ENCODE measurements around the gene POLD2. TPM values are rescaled to one million over a fixed set of nuclear protein-coding genes. Genes with fewer than 3 reads are reported as not detected.

Gene POLD2
- total RNA-seq, 1 experiment from 2014 or later = 179 TPM

DNA sequence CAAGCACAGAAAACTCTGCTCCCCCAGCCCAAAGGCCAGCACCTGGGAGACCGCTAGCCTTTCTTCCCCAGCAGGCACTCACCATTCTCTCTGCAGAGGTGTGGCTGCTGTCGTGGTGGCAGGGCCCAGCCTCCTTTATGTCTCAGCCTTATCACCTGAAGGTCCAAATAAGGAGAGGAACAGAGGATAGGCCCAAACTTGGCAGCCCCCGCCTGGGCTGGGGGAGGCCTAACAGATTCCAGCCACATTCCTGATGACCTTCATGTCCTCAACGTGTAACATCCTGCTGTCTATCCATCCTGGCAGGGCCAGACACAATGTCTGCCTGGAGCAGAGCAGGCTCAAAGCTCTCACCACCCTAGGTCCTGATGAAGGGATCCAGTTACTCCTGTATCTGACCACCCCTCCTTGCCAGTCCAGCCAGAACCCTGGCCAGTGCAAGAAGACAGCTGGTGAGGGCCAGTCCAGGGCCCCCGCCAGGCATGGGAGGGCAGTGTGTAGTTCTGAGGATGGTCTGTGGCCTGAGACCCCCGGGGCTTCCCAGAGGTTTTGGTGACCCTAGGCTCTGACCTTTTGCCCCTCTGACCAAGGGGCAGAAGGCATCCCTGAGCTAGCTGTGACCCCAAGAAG lies 18.0 kb upstream of the POLD2 start, which contains the start of gene MYL7:
MYL7 (minus strand) TSS at position 112 of the 630 bp plus-strand sequence; CDS start at position 85, 27 bp downstream.
- ChIA-PET POLR2A (interaction anchor here (0.8 kb wide), 1 partner anchor 76 kb away, joined by 3 read pairs; the partner anchor contains the start of gene PGAM2), CTCF (no interaction called here)
- Mint-ChIP-seq H3K9me3 (ENCODE audit: unreplicated experiment) (no peaks in the 10 kb centered on the region), H3K4me1 (ENCODE audit: insufficient read depth, unreplicated experiment) (no peaks in the 10 kb centered on the region), H3K27ac (ENCODE audit: low read depth, unreplicated experiment) (no peak within 1 kb of the TSS), H3K4me3 (ENCODE audit: unreplicated experiment) (no peak within 1 kb of the TSS), H3K36me3 (ENCODE audit: insufficient read depth, unreplicated experiment) (no peaks in the 10 kb centered on the region), H3K27me3 (ENCODE audit: insufficient read depth, unreplicated experiment) (no peaks in the 10 kb centered on the region)
- no TSS peak for BruUV-seq (replicated peaks)
- intact Hi-C loops (cut with micrococcal nuclease) = no loop called here
- no peak for DNase-seq (ENCODE audit: unreplicated experiment)
- TF ChIP-seq CTCF (IDR thresholded peaks at IDR 0.05; ENCODE audit: unreplicated experiment) = no peak

- no peak for TF ChIP-seq CTCF (IDR thresholded peaks at IDR 0.05; ENCODE audit: unreplicated experiment)
- Mint-ChIP-seq H3K4me1 (ENCODE audit: insufficient read depth, unreplicated experiment) (peaks cover 3% of the 10 kb centered on the region), H3K4me3 (ENCODE audit: unreplicated experiment) (no peak overlapping the region), H3K27me3 (ENCODE audit: insufficient read depth, unreplicated experiment) (no peaks in the 10 kb centered on the region), H3K36me3 (ENCODE audit: insufficient read depth, unreplicated experiment) (no peaks in the 10 kb centered on the region), H3K27ac (ENCODE audit: low read depth, unreplicated experiment) (no peak overlapping the region), H3K9me3 (ENCODE audit: unreplicated experiment) (no peaks in the 10 kb centered on the region)
- ChIA-PET POLR2A (no interaction called here), CTCF (interaction anchor here (0.9 kb wide), 1 partner anchor 120 kb away, joined by 3 read pairs; no protein-coding TSS in a partner anchor)
- BruUV-seq (replicated peaks) = no TSS peak
- intact Hi-C loops (cut with micrococcal nuclease) = no loop called here
- no peak for DNase-seq (ENCODE audit: unreplicated experiment)
Measured at GRCh38 chr7:44140341-44140740, 17.0 kb upstream of the POLD2 start.

GRCh38 chr7:44139311-44140010 lies 16.1 kb upstream of the POLD2 start:
- intact Hi-C loops (cut with micrococcal nuclease) = no loop called here
- DNase-seq (ENCODE audit: unreplicated experiment) = no peak
- no peak for TF ChIP-seq CTCF (IDR thresholded peaks at IDR 0.05; ENCODE audit: unreplicated experiment)
- no peaks in the 10 kb centered on the region for H3K36me3 Mint-ChIP-seq (ENCODE audit: insufficient read depth, unreplicated experiment)
- peaks cover 10% of the 10 kb centered on the region for H3K4me1 Mint-ChIP-seq (ENCODE audit: insufficient read depth, unreplicated experiment)
- no peak overlapping the region for H3K4me3 Mint-ChIP-seq (ENCODE audit: unreplicated experiment)
- no TSS peak for BruUV-seq (replicated peaks)
- no peaks in the 10 kb centered on the region for H3K9me3 Mint-ChIP-seq (ENCODE audit: unreplicated experiment)
- ChIA-PET POLR2A (no interaction called here), CTCF (no interaction called here)
- H3K27ac Mint-ChIP-seq (ENCODE audit: low read depth, unreplicated experiment) = no peak overlapping the region
- no peaks in the 10 kb centered on the region for H3K27me3 Mint-ChIP-seq (ENCODE audit: insufficient read depth, unreplicated experiment)

- Mint-ChIP-seq H3K4me3 (ENCODE audit: unreplicated experiment) (no peak overlapping the region), H3K27ac (ENCODE audit: low read depth, unreplicated experiment) (no peak overlapping the region), H3K36me3 (ENCODE audit: insufficient read depth, unreplicated experiment) (no peaks in the 10 kb centered on the region), H3K4me1 (ENCODE audit: insufficient read depth, unreplicated experiment) (peaks cover 10% of the 10 kb centered on the region), H3K27me3 (ENCODE audit: insufficient read depth, unreplicated experiment) (no peaks in the 10 kb centered on the region), H3K9me3 (ENCODE audit: unreplicated experiment) (no peaks in the 10 kb centered on the region)
- POLR2A ChIA-PET = no interaction called here
- DNase-seq (ENCODE audit: unreplicated experiment) = no peak
- CTCF ChIA-PET = no interaction called here
- no peak for TF ChIP-seq CTCF (IDR thresholded peaks at IDR 0.05; ENCODE audit: unreplicated experiment)
- BruUV-seq (replicated peaks) = no TSS peak
- intact Hi-C loops (cut with micrococcal nuclease) = no loop called here
Measured at GRCh38 chr7:44138698-44139097, 15.3 kb upstream of the POLD2 start.
